Keratinocyte (primary cell): ENCODE data around the gene TMEM50B. TPM values are rescaled to one million over a fixed set of nuclear protein-coding genes. Genes with fewer than 3 reads are reported as not detected.

Experiments used
- DNase-seq: peaks from one replicate; pipeline ENCODE4 v3.0.0-alpha.2; 2011; ENCODE audit warnings: low read depth, missing footprints, low spot score
- FAIRE-seq: peaks from 2 replicates; lab custom pipeline; 2011; peaks lifted over from hg19 to GRCh38; lab: Jason Lieb, UNC
- H2AFZ ChIP-seq: 2 replicates; pipeline ENCODE4 v1.6.0; 2012; ENCODE audit warnings: low read length, control low read depth, inconsistent platforms; ENCODE audit not compliant: control insufficient read depth
- H3K27ac ChIP-seq: 2 replicates; pipeline ENCODE4 v1.5.1; 2011; ENCODE audit warnings: low read length; ENCODE audit not compliant: control insufficient read depth, insufficient read depth
- H3K27me3 ChIP-seq: 3 replicates; pipeline ENCODE4 v1.6.0; 2011; ENCODE audit warnings: low read length; ENCODE audit not compliant: control insufficient read depth, insufficient read depth; ENCODE audit errors: extremely low read depth
- H3K36me3 ChIP-seq, 2 experiments: 2 replicates in 1 of 2; 3 replicates in 1 of 2; pipeline ENCODE4 v1.5.1; 2011; ENCODE audit warnings: low read length in 2 of 2, mild to moderate bottlenecking in 1 of 2; ENCODE audit not compliant: control insufficient read depth in 2 of 2, insufficient read depth in 2 of 2; ENCODE audit errors: extremely low read depth in 1 of 2
- H3K4me1 ChIP-seq: 3 replicates; pipeline ENCODE4 v1.5.1; 2011; ENCODE audit warnings: low read length; ENCODE audit not compliant: control insufficient read depth, insufficient read depth; ENCODE audit errors: extremely low read depth
- H3K4me2 ChIP-seq: 3 replicates; pipeline ENCODE4 v1.6.0; 2011; ENCODE audit warnings: low read depth, low read length; ENCODE audit not compliant: control insufficient read depth, insufficient read depth; ENCODE audit errors: extremely low read depth
- H3K4me3 ChIP-seq, 3 experiments: fragments of 200-600 bp in 1 of 3; sonication (generic) in 1 of 3; 2 replicates in 2 of 3; 3 replicates in 1 of 3; pipeline ENCODE4 v1.5.1; 2011 to 2016; ENCODE audit warnings: low read length in 3 of 3, mild to moderate bottlenecking in 3 of 3, control low read depth in 2 of 3, inconsistent platforms in 1 of 3, low read depth in 1 of 3, mixed read lengths in 1 of 3, mixed run types in 1 of 3, moderate library complexity in 1 of 3; ENCODE audit not compliant: control insufficient read depth in 2 of 3, insufficient read depth in 2 of 3; ENCODE audit errors: extremely low read depth in 1 of 3
- H3K79me2 ChIP-seq: 2 replicates; pipeline ENCODE4 v1.6.0; 2012; ENCODE audit warnings: low read length; ENCODE audit not compliant: control insufficient read depth, insufficient read depth
- H3K9ac ChIP-seq: 3 replicates; pipeline ENCODE4 v1.6.0; 2011; ENCODE audit warnings: low read length; ENCODE audit not compliant: control insufficient read depth, insufficient read depth; ENCODE audit errors: extremely low read depth
- H3K9me1 ChIP-seq: 3 replicates; pipeline ENCODE4 v1.6.0; 2011; ENCODE audit warnings: low read length; ENCODE audit not compliant: control insufficient read depth, insufficient read depth; ENCODE audit errors: extremely low read depth
- H3K9me3 ChIP-seq: 2 replicates; pipeline ENCODE4 v1.5.1; 2012; ENCODE audit warnings: low read depth, low read length; ENCODE audit not compliant: control insufficient read depth
- H4K20me1 ChIP-seq: 3 replicates; pipeline ENCODE4 v1.6.0; 2011; ENCODE audit warnings: low read length; ENCODE audit not compliant: control insufficient read depth, insufficient read depth; ENCODE audit errors: extremely low read depth
- EZH2 ChIP-seq: IDR thresholded peaks from one replicate; pipeline ENCODE4 v1.6.1; 2012; ENCODE audit warnings: inconsistent platforms, mild to moderate bottlenecking, low read length, moderate library complexity
- dilution Hi-C: fragments of 300-500 bp; cut with MboI; formaldehyde crosslinking; loops from one replicate; pipeline ENCODE4 v1.7.0; 2020; ENCODE audit warnings: low sequenced_read_pairs; ENCODE audit not compliant: extremely low pct_ligation_motif_present
- polyA plus RNA-seq, 5 experiments: library from polyadenylated mRNA; depleted of rRNA in 3 of 5; stranded (reverse) in 3 of 5; stranded (forward) in 1 of 5; unstranded in 1 of 5; fragments of >200 nt; gene quantifications; 1 replicate in 1 of 5; 2 replicates in 3 of 5; 3 replicates in 1 of 5; pipeline versions ENCODE4 v1.2.1 to v1.2.3, GENCODE V29; 2011 to 2012; ENCODE audit warnings: missing spikeins in 2 of 5, low read depth in 1 of 5, low replicate concordance in 1 of 5
- TF ChIP-seq, protein P1 (sequence below), 3 experiments: IDR thresholded peaks in 1 of 3; conservative IDR thresholded peaks in 1 of 3; optimal IDR thresholded peaks in 1 of 3; 2 replicates in 2 of 3; 3 replicates in 1 of 3; pipeline versions ENCODE3 to v1.5.1; 2011; ENCODE audit warnings: low read length in 3 of 3, mild to moderate bottlenecking in 3 of 3, moderate library complexity in 2 of 3, control low read depth in 1 of 3, inconsistent platforms in 1 of 3; ENCODE audit not compliant: insufficient read depth in 2 of 3; ENCODE audit errors: extremely low read depth in 1 of 3

The TMEM50B gene
- polyA plus RNA-seq, 1 donor (not counting 4 experiments of a cell fraction or from before 2014, with no cell fraction given) = 39.7 TPM

DNA sequence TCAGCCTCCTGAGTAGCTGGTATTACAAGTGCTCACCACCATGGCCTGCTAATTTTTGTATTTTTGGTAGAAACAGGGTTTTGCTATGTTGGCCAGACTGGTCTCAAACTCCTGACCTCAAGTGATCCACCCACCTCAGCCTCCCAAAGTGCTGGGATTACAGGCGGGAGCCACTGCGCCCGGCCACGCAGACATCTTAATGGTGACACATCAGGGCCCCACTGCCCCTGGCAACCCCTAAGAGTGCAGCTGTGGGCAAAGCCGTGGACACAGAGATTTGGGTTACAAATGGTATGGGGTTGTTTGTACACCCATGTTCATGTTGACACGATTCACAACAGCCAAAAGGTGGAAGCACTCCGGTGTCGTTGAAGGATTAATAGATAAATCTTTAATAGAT, 46.8 kb downstream of the TMEM50B start:
- no peak for FAIRE-seq
- H3K27ac ChIP-seq = no peak overlapping the region
- peaks cover 2% of the 10 kb centered on the region for H3K79me2 ChIP-seq
- H3K27me3 ChIP-seq = no peaks in the 10 kb centered on the region
- dilution Hi-C loops = no loop called here
- no peaks in the 10 kb centered on the region for H3K9me3 ChIP-seq
- no peak for TF ChIP-seq EZH2
- TF ChIP-seq, protein P1, sequence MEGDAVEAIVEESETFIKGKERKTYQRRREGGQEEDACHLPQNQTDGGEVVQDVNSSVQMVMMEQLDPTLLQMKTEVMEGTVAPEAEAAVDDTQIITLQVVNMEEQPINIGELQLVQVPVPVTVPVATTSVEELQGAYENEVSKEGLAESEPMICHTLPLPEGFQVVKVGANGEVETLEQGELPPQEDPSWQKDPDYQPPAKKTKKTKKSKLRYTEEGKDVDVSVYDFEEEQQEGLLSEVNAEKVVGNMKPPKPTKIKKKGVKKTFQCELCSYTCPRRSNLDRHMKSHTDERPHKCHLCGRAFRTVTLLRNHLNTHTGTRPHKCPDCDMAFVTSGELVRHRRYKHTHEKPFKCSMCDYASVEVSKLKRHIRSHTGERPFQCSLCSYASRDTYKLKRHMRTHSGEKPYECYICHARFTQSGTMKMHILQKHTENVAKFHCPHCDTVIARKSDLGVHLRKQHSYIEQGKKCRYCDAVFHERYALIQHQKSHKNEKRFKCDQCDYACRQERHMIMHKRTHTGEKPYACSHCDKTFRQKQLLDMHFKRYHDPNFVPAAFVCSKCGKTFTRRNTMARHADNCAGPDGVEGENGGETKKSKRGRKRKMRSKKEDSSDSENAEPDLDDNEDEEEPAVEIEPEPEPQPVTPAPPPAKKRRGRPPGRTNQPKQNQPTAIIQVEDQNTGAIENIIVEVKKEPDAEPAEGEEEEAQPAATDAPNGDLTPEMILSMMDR (optimal IDR thresholded peaks at IDR 0.05 in 1 of 3, IDR thresholded peaks at IDR 0.05 in 1 of 3, conservative IDR thresholded peaks at IDR 0.05 in 1 of 3; ENCODE audit: extremely low read depth in 1 of 3, insufficient read depth in 2 of 3, low read length in 3 of 3) = no peak
- H3K9ac ChIP-seq = no peak overlapping the region
- H3K4me2 ChIP-seq = no peak overlapping the region
- DNase-seq = no peak
- H3K4me3 ChIP-seq = no peak overlapping the region
- H2AFZ ChIP-seq = no peak overlapping the region
- H3K9me1 ChIP-seq = no peaks in the 10 kb centered on the region
- peaks cover 30 to 58% of the 10 kb centered on the region in 2 experiments for H3K36me3 ChIP-seq
- H4K20me1 ChIP-seq = no peaks in the 10 kb centered on the region
- H3K4me1 ChIP-seq = peaks cover 32% of the 10 kb centered on the region

DNA sequence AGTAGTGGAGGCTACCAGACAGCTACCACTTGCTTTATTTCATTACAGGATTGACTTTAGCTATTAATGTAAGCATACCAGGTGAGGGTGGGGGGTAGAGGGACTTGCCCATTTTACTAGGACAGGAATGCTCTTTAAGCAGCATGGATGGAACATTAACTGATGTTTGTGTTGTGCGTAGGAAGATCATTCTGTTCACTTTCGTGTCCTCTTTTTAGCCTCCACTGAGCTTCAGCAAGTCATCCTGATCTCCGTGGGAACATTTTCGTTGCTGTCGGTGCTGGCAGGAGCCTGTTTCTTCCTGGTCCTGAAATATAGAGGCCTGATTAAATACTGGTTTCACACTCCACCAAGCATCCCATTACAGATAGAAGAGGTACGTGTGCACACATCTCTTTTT, 47.3 kb downstream of the TMEM50B start:
- no peak for FAIRE-seq
- Histone ChIP-seq H3K4me1 (peaks cover 37% of the 10 kb centered on the region), H3K9ac (no peak overlapping the region), H3K27me3 (no peaks in the 10 kb centered on the region), H3K4me3 (no peak overlapping the region), H3K9me3 (no peaks in the 10 kb centered on the region), H3K36me3 (peaks cover 29 to 56% of the 10 kb centered on the region in 2 experiments), H3K9me1 (no peaks in the 10 kb centered on the region), H3K79me2 (peaks cover 2% of the 10 kb centered on the region), H2AFZ (no peak overlapping the region), H4K20me1 (no peaks in the 10 kb centered on the region), H3K27ac (no peak overlapping the region), H3K4me2 (no peak overlapping the region)
- DNase-seq = no peak
- TF ChIP-seq, protein P1 (optimal IDR thresholded peaks at IDR 0.05 in 1 of 3, IDR thresholded peaks at IDR 0.05 in 1 of 3, conservative IDR thresholded peaks at IDR 0.05 in 1 of 3; ENCODE audit: extremely low read depth in 1 of 3, insufficient read depth in 2 of 3, low read length in 3 of 3) = no peak
- no peak for TF ChIP-seq EZH2
- dilution Hi-C loops = no loop called here
